Astrocyte (in vitro differentiated cells and primary cell): Measurements from ENCODE around the gene KLHL25.

Experiments
- EZH2 ChIP-seq: IDR thresholded peaks from 2 replicates; pipeline ENCODE4 v1.6.1; 2012; ENCODE audit warnings: mild to moderate bottlenecking, low read length, inconsistent platforms; ENCODE audit not compliant: insufficient read depth
- TF ChIP-seq, protein P1 (sequence below): IDR thresholded peaks from 2 replicates; pipeline ENCODE4 v1.5.1; 2011; ENCODE audit warnings: low read depth, mild to moderate bottlenecking, inconsistent platforms, low read length, moderate library complexity; ENCODE audit not compliant: insufficient read depth

DNA sequence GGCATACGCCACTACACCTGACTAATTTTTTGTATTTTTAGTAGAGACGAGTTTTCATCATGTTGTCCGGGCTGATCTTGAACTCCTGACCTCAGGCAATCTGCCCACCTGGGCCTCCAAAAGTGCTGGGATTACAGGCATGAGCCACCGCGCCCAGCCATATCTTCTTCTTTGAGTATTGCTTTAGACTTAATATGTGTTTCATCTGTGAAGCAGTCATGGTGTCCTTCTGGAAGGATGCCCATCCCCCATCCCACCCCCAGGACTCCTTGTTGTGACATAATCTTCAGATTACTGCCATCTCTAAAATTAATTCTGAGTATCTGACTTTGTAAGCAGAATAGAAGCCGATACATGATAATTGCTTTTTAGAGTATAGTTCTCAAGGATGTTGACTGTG is 57.7 kb downstream of the KLHL25 start:
- TF ChIP-seq, protein P1, sequence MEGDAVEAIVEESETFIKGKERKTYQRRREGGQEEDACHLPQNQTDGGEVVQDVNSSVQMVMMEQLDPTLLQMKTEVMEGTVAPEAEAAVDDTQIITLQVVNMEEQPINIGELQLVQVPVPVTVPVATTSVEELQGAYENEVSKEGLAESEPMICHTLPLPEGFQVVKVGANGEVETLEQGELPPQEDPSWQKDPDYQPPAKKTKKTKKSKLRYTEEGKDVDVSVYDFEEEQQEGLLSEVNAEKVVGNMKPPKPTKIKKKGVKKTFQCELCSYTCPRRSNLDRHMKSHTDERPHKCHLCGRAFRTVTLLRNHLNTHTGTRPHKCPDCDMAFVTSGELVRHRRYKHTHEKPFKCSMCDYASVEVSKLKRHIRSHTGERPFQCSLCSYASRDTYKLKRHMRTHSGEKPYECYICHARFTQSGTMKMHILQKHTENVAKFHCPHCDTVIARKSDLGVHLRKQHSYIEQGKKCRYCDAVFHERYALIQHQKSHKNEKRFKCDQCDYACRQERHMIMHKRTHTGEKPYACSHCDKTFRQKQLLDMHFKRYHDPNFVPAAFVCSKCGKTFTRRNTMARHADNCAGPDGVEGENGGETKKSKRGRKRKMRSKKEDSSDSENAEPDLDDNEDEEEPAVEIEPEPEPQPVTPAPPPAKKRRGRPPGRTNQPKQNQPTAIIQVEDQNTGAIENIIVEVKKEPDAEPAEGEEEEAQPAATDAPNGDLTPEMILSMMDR = no peak
- no peak for TF ChIP-seq EZH2
